Measurements from ENCODE around the gene PTPN6.
A peak's percentile ranks its signal among the peaks of the same experiment; 100 is the strongest.
"Not testable (repeated sequence)": the region's sequence is repeated elsewhere in the genome, so short reads cannot be mapped to it uniquely, and the experiment has no call there.

Gene PTPN6

DNA sequence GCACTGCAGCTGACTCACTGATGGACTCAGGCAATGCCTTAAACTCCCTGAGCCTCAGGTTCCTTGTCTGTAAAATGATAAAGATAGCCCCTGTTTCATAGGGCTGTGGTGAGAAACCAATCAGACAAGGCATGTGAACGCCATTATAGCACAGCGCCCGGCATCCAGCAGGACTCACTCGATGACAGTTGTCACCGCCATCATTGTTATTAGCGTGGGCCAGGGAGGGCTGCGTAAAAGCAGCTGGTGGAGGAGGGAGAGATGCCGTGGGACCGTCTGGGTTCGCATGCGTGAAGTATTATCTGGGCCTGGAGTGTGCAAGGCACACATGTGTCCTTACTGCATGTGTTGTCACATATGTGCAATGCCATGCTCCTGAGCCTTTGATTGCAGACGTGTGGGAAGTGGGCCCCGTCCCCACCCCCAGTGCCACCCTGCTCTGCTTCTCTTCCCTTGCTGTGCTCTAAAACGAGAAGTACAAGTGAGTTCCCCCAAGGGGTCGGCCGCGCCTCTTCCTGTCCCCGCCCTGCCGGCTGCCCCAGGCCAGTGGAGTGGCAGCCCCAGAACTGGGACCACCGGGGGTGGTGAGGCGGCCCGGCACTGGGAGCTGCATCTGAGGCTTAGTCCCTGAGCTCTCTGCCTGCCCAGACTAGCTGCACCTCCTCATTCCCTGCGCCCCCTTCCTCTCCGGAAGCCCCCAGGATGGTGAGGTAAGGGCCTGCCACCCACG lies at the start of gene PTPN6:
PTPN6 (plus strand) TSS at position 546 of the 730 bp plus-strand sequence; CDS start at position 703, 157 bp downstream.
- DNase-seq (ENCODE audit: low read depth in 2 of 2), result peak; percentile 62 to 71

DNA sequence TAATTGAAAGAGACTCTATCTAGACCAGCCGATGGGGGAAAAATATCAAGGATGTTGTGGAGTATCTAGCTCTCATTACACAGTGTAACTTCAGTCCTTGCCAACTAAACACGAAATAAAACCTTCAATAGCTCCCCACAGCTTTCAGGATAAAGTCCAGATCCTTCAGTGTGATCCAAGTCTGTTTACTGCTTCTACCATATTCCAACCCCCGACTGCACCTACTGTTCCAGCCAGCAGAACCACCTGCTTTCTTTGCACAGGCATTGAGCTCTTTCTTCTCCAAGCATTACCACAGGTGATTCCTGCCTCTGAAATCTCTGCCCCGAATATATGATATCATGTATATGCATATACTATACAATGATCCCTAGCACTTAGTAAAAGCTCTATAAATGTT lies 48.7 kb upstream of the PTPN6 start:
- DNase-seq (ENCODE audit: low read depth in 2 of 2), result no peak

DNA sequence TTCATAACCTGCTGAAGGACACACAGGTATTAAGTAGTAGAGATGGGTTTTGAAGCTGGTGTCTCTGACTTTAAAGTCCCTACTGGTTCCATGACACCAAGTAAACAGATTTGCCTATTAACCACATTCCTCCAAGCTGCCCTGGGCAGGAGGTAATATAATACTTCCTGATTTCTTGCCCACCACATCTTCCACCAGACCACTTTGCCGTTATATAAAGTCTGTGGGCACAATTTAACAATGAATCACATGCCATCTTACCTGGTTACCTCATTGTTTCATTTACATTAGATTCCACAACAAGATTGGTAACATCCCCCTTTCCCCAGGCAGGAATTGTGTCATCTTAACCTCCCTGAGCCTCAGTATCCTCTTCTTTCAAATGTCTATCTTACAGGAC lies 47.4 kb upstream of the PTPN6 start:
- DNase-seq (ENCODE audit: low read depth in 2 of 2), result no peak

DNA sequence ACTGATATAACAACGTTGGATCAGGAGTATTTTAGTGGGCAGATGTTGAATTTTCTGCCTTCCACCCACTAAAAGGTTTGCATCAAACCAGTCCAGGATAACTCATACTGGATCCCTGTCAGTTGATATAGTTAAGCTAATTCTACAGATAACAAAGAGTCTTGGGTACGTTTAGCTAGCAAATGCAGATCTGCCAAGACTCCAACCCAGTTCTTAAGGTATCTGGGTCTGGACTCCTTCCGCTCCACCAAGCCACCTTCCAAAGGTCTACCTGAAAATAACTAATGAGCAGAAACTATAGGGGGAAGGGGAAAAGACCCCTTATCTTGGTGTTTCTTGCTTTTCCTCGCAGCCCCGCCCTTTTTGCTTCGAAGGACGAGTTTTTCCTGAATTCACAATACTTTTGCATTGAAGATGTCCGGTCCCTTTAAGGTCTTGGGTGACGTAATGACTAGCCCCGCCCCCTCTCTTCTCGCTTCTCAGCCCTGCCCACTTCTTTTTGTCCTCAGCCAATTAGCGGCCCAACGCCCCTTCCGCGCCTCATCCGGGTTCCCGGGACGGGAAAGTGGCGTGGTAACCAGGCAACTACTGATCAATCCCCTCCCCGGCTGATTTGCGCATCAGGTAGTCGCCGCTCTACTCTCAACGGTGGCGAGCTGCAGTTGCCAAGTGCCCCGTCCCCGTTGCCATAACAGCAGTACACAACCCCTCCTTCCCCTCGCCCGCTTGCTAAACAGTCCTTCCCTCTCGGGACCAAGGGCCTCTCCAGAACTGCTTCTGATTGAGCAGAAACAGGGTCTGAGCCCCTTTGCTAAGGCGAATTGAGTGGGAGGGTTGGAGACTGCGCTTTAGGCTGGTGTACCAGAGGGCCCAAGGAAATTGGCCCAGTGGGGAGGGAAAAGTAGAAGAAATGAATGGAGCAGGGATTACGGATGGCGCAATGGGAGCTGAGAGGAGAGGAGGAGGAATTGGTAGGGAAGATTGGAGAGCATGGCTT lies 46.6 kb upstream of the PTPN6 start, which contains the start of gene LRRC23:
LRRC23 (plus strand) TSS at position 543 of the 997 bp plus-strand sequence. CDS start 812 bp downstream, outside the sequence.
- DNase-seq (ENCODE audit: low read depth in 2 of 2), result peak; percentile 93 to 95

DNA sequence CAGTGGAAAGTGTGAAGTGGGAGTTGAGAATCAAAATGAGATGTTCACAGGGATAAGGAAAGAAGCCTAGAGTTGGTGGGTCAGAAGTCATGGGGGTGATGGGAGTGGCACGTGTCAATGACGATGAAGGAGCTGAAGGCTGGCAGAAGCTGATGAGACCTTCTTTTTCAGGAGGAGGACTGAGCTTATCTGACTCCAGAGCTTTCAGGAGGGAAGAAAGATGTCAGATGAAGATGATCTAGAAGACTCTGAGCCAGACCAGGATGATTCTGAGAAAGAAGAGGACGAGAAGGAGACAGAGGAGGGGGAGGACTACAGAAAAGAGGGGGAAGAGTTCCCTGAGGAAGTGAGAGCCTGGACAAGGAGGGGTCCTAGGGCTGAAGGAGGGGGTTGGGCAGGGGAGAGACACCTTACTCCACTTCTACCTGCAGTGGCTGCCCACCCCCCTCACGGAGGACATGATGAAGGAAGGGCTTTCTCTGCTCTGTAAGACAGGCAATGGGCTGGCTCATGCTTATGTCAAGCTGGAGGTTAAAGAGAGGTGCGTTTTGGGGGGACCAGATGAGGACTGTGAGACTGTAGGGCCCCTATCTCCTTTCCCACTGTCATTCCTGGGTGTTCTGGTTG lies 45.6 kb upstream of the PTPN6 start:
- DNase-seq (ENCODE audit: low read depth in 2 of 2), result no peak

DNA sequence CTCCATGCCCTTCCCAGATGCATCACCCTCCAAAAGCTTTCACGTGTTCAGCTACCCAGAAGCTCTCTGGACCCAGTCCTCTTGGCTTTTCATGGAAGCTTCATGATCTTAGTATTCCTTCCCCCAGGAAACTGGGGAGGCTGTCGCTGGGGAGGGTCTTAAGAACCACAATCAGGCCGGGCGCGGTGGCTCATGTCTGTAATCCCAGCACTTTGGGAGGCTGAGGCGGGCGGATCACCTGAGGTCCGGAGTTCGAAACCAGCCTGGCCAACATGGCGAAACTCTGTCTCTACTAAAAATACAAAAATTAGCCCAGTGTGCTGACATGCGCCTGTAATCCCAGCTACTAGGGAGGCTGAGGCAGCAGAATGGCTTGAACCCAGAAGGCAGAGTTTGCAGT lies 43.0 kb upstream of the PTPN6 start:
- DNase-seq (ENCODE audit: low read depth in 2 of 2), result not testable (repeated sequence)

DNA sequence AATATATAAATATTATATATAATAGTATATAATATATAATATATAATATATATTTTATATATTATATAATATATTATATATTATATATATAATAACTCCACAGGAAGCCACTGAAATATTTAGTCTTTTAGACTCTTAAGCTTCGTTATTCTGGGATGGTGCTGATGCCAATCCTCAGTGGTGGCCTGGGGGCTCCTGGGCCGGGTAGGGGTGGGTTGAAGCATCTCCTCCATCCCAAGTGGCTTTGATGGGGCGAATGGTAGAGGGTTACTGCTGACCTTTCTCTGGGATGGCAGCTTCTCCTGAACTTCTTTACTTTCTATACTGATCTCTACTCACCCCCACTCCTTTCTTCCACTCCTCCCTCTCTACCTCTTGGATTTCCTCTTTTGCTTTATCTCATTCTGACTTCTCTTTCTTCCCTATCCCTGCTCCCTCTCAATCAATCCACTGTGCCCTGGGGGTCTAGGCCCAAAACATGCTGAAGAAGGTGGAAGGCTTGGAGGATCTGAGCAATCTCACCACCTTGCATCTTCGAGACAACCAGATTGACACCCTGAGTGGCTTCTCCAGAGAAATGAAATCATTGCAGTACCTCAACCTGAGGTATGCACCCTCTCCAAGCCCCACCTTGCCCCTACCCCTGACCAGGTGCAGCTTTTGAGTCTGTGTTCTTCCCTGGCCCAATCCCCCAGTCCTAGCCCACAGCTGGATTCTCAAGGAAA lies 41.6 kb upstream of the PTPN6 start:
- DNase-seq (ENCODE audit: low read depth in 2 of 2), result no peak

DNA sequence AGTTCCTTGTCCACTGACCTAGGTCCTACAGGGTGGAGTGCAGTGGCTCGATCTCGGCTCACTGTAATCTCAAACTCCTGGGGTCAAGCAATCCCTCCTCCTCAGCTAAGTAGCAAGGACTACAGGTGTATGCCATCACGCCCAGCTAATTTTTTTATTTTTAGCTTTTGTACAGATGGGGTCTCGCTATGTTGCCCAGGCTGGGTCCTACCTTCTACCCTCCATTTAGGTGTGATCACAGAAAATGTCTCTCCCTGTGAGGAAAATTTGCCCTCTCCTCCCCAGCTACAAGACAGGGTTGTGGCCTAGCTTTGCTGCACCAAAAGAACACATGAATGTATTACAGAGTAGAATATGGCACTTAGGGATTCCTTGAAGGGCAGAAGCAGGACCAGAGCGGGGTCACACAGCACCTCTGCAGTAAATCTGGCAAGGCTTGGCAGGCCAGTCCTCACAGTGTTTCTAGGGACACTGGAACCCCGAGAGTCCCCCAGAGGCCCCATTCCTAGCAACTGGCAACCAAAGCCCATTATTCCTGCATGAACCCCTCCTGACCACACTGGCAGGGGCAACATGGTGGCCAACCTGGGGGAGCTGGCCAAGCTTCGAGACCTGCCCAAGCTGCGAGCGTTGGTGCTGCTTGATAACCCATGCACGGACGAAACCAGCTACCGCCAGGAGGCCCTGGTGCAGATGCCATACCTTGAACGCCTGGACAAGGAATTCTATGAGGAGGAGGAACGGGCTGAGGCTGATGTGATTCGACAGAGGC lies 38.8 kb upstream of the PTPN6 start:
- no peak for DNase-seq (ENCODE audit: low read depth in 2 of 2)

DNA sequence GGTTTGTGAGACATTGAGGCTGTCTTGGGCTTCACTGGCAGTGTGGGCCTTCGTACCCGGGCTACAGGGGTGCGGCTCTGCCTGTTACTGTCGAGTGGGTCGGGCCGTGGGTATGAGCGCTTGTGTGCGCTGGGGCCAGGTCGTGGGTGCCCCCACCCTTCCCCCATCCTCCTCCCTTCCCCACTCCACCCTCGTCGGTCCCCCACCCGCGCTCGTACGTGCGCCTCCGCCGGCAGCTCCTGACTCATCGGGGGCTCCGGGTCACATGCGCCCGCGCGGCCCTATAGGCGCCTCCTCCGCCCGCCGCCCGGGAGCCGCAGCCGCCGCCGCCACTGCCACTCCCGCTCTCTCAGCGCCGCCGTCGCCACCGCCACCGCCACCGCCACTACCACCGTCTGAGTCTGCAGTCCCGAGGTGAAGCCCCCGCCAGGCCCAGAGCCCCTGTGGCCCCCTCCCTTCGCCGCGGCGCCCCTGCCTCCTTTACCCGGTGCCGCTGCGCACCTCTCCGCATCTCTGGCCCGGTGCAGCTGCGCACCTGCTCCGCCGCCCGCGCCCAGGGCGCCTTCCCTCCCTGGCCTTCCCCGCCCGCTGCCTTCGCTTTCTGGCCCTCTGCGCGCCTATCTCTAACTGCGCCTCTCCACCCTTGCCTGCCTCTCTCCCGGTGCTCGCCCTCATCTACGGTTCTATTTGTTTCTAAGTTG lies 36.8 kb upstream of the PTPN6 start, which contains the start of gene ENO2:
ENO2 (plus strand) TSS at position 335 of the 701 bp plus-strand sequence. CDS start 1,253 bp downstream, outside the sequence.
- peak; percentile 73 to 85 for DNase-seq (ENCODE audit: low read depth in 2 of 2)

DNA sequence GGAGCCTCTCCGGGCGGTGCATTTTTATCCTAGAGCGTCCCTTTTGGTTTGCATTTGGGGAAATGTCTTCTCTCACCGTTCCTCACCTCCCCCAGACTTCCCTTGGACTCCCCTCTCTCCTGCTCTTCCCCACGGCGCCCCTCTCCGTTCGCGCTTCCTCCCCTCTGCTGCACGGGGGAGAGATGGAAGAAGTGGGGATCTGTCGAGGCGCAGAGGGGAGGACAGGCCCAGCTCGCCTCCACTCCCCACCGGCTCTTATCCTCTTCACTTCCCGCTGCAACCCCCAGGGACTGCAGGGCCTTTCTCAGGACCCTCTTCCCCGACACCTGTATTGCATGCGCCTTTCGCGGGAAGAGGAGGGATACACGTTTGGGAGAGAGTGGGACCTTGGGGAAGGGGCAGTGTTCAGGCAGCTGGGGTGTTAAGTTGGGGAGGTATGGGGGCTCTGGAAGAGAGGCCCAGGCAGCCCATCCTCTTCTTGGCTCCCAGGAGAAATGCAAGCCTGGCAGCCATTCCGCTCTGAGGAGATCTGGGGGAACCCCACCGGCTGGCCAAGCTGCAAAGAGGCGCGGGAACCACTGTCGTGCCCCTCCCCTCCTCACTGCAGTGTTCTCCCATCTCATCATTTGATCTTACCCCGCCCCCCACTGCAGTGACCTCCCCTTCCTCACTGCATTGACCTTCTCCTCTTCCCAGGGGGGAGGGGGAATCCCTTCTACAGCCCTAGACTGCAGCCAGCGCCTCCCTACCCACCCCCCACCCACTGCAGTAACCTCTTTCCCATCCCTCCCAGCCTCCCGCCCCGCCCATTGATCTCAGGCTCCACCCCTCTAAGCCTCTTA lies 36.0 kb upstream of the PTPN6 start:
- DNase-seq (ENCODE audit: low read depth in 2 of 2), result no peak

DNA sequence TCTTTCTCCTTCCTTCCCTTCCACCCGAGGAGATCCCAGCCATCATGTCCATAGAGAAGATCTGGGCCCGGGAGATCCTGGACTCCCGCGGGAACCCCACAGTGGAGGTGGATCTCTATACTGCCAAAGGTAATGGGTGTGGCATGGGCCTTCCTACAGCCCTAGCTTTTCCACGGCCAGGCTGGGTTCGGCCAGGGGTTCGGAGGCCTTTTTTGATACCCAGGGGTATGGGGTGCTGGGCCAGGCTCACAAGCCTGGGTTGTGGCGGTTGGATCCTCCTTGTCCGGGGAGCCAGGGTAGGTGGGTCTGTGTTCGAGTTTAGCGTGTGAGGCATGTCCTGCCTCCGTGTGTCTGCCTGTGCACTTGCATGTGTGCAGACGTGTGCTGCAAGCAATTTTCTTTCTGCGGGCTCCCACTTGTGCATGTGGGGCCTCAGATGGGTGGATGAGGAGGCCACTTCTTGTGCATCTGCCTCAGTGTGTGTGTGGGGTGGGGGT lies 35.3 kb upstream of the PTPN6 start:
- DNase-seq (ENCODE audit: low read depth in 2 of 2), result no peak

DNA sequence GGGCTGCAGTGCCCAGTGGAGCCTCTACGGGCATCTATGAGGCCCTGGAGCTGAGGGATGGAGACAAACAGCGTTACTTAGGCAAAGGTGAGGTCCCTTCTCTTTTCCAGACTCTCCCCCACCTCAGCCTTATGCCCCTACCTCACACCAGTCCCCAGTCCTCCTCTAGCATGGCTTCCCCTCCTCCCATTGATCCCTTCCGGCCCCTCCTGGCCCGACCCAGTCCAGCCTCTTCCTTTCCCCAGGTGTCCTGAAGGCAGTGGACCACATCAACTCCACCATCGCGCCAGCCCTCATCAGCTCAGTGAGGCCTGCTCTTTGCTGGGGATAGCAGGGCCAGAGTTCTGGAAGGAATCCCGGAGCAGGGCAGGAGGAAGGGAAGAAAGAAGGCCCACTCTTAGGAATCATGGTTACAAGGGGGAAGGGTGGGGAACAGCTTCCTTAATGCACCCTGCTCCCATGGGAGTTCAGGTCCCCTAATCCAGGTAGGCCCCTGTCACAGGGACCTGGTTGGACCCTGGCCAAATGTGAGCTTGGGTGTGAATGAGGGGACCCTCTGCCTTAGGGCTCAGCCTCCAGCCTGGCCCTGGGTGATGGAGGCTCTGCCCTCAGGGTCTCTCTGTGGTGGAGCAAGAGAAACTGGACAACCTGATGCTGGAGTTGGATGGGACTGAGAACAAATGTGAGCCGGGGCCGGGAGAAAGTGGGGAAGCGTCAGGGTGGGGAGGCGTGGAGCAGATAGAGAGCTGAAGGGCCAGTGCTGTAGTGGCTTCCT lies 34.5 kb upstream of the PTPN6 start:
- no peak for DNase-seq (ENCODE audit: low read depth in 2 of 2)

DNA sequence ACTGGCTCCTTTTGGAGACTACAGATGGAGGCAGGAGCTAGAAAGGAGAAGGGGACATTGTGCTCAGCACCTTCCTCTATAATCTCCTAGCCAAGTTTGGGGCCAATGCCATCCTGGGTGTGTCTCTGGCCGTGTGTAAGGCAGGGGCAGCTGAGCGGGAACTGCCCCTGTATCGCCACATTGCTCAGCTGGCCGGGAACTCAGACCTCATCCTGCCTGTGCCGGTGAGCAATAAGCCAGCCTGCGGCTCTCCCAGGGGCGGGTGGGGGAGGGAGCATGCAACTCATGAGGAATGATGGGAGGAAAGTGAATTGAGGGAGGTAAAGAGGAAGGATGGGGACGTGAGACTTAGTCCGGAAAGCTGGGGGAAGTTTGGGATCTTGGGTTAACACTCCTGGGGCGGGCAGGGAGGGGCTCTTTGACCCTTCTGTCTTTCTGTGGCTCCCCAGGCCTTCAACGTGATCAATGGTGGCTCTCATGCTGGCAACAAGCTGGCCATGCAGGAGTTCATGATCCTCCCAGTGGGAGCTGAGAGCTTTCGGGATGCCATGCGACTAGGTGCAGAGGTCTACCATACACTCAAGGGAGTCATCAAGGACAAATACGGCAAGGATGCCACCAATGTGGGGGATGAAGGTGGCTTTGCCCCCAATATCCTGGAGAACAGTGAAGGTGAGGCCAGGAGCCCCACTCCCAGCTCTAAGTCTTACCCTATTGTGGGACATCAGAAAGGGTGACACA lies 33.5 kb upstream of the PTPN6 start:
- DNase-seq (ENCODE audit: low read depth in 2 of 2), result no peak

DNA sequence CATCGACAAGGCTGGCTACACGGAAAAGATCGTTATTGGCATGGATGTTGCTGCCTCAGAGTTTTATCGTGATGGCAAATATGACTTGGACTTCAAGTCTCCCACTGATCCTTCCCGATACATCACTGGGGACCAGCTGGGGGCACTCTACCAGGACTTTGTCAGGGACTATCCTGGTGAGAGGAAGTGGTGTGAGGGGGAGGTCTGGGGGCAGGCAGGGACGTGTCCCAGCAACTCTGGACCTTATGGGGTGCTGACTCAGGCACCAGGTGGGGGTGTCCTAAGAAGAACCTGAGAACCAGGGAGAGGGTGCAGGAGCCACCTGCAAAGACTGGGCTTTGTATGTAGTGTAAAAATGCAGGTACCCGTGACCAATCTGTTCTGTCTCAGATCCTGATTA lies 31.6 kb upstream of the PTPN6 start:
- no peak for DNase-seq (ENCODE audit: low read depth in 2 of 2)

DNA sequence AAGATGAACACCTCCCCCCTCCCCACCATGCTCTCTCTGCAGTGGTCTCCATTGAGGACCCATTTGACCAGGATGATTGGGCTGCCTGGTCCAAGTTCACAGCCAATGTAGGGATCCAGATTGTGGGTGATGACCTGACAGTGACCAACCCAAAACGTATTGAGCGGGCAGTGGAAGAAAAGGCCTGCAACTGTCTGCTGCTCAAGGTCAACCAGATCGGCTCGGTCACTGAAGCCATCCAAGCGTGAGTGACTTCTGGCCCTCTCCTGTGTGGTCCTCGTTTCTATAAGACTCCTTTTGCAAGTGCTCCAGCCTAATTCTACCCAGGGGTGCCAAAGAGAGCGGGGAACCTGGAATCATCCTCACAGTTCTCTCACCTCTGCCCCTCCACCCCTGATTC lies 29.6 kb upstream of the PTPN6 start:
- DNase-seq (ENCODE audit: low read depth in 2 of 2), result no peak

DNA sequence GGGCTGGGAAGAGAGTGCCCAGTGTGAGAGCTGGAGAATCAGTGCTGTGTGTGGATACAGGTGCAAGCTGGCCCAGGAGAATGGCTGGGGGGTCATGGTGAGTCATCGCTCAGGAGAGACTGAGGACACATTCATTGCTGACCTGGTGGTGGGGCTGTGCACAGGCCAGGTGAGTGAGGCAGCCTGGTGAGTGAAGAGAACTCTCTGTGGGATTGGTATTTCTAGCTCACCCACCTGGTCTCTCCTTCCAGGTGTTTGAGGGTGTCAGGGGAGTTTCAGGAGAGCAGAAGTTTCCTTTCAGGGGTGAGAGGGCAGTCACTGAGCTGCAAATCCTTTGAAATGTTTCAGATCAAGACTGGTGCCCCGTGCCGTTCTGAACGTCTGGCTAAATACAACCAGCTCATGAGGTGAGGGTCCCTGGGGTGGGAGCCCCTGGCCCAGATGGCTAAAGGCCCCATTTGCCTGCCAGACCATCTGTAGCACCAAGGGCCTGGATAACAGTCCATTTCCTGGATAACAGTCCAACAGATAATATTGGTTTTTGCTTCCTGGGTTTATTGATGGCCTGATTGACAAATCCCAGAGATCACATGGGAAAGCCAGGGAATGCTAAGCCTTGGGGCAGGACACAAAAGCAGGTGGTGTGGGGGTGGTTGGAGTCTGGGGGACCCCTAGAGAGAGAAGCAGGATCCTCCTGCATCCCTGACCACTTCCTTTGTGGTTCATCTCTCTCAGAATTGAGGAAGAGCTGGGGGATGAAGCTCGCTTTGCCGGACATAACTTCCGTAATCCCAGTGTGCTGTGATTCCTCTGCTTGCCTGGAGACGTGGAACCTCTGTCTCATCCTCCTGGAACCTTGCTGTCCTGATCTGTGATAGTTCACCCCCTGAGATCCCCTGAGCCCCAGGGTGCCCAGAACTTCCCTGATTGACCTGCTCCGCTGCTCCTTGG lies 28.9 kb upstream of the PTPN6 start:
- DNase-seq (ENCODE audit: low read depth in 2 of 2), result no peak
